Ovary (tissue), 3 donors: ENCODE results near the gene PSEN2.

Experiments used
- EP300 ChIP-seq: sonication (generic); formaldehyde crosslinking; IDR thresholded peaks from one replicate; pipeline ENCODE4 v1.6.1; 2017; ENCODE audit warnings: antibody characterized with exemption
- POLR2A ChIP-seq: fragments of 450-650 bp; IDR thresholded peaks from one replicate; pipeline ENCODE4 v1.6.1; 2017; ENCODE audit warnings: antibody characterized with exemption, mild to moderate bottlenecking, moderate library complexity
- TF ChIP-seq, protein P1 (sequence below), 3 donors: fragments of 450-650 bp in 2 of 3; fragments of 200-600 bp in 1 of 3; IDR thresholded peaks; one replicate each; pipeline versions ENCODE4 v1.5.1 to v1.8.0; 2016 to 2022; ENCODE audit warnings: antibody characterized with exemption in 3 of 3, mild to moderate bottlenecking in 1 of 3
- donor health status: DM: no; HTN: no; CAD: no.

DNA sequence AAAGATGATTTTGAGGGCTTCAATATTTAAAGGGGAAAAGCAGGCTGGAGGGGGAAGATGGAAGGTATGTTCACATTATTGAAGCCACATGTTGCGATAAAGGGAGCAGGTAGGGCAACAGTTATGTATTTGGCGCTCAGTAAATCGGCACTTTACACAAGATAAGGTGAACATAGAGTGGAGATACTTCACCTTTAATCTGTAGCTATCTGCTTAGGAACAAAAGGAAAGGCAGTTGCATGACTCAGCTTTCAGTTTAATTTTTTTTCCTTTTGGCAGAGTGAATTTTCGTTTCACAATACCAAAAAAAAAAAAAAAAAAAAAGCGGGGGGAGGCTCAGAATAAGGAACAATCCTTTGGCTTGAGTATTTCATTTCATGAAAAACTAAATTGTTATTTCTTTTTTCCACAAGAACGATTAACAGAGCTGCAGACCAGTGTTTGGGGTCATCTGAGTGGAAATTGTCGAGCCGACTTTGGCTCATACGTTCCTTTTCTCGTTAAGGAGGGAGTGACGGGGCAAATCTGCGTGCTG is 68.6 kb downstream of the PSEN2 start:
- TF ChIP-seq, protein P1, sequence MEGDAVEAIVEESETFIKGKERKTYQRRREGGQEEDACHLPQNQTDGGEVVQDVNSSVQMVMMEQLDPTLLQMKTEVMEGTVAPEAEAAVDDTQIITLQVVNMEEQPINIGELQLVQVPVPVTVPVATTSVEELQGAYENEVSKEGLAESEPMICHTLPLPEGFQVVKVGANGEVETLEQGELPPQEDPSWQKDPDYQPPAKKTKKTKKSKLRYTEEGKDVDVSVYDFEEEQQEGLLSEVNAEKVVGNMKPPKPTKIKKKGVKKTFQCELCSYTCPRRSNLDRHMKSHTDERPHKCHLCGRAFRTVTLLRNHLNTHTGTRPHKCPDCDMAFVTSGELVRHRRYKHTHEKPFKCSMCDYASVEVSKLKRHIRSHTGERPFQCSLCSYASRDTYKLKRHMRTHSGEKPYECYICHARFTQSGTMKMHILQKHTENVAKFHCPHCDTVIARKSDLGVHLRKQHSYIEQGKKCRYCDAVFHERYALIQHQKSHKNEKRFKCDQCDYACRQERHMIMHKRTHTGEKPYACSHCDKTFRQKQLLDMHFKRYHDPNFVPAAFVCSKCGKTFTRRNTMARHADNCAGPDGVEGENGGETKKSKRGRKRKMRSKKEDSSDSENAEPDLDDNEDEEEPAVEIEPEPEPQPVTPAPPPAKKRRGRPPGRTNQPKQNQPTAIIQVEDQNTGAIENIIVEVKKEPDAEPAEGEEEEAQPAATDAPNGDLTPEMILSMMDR (IDR thresholded peaks at IDR 0.05), result no peak
- TF ChIP-seq POLR2A (no peak), EP300 (no peak)
